HG03571 (cell line): Measurements from ENCODE around the gene ZNF74.
"Not testable (repeated sequence)": the region's sequence is repeated elsewhere in the genome, so short reads cannot be mapped to it uniquely, and the experiment has no call there.

Experiments used
- ATAC-seq: cut with Tn5 transposase; IDR thresholded peaks from one replicate; pipeline ENCODE4 v1.9.1; 2021; ENCODE audit not compliant: unreplicated experiment

ZNF74 gene

GRCh38 chr22:20441631-20442484 is 47.9 kb downstream of the ZNF74 start:
- no peak for ATAC-seq

DNA sequence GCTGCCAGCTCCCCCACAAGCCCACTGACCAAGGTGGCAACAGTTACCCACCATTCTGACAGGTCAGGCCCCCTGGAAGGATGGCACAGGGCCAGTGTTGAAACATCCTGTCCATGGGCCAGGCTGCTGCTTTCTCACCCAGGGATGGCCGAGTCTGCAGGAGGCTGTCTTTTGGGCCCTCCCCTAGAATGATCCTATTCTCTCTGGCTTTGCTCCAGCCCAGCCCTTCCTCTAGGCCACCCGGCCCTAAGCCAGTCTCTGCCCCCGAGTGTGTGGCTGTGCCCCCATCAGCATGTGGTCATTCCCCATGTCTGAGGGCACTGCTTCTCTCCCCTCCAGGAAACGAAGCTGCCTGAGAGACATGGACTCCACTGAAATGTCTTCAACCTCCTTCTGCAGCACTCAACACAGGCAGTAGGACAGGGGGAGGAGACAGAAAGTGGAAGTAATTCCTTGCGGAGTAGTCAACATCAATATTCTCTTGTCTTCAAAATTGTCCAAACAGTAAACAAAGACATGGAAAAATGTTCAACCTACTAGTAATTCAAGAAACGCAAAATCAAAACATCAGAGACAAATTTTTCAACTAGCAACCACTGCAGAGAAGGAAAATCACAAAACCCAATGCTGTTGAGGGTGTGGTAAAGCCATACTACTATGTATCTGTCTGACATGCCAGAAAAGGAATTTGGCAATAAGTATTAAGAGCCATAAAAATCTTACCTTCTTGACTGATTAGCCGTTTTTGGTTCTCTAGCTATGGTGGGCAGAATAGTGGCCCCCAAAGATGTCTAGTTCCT is 48.7 kb downstream of the ZNF74 start:
- no peak for ATAC-seq

- ATAC-seq: no peak
Measured at GRCh38 chr22:20444325-20444724, 50.4 kb downstream of the ZNF74 start.

- no peak for ATAC-seq
Measured at GRCh38 chr22:20446383-20446970, 52.5 kb downstream of the ZNF74 start.

DNA sequence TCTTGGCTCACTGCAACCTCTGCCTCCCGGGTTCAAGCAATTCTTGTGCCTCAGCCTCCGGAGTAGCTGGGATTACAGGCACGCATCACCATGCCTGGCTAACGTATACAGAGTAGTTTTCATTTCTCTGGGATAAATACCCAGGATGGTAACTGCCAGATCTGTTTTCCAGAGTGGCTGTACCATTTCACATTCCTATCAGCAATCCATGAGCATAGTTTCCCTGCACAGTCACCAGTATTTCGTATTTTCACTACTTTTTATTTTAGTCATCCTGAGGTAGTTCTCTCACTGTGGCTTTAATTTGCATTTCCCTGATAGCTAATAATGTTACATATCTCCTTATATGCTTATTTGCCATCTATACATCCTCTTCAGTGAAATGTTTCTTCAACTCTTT is 54.7 kb downstream of the ZNF74 start:
- no peak for ATAC-seq

- ATAC-seq: no peak
Measured at GRCh38 chr22:20449819-20450550, 56.0 kb downstream of the ZNF74 start.

- no peak for ATAC-seq
Measured at GRCh38 chr22:20450551-20450906, 56.6 kb downstream of the ZNF74 start.

DNA sequence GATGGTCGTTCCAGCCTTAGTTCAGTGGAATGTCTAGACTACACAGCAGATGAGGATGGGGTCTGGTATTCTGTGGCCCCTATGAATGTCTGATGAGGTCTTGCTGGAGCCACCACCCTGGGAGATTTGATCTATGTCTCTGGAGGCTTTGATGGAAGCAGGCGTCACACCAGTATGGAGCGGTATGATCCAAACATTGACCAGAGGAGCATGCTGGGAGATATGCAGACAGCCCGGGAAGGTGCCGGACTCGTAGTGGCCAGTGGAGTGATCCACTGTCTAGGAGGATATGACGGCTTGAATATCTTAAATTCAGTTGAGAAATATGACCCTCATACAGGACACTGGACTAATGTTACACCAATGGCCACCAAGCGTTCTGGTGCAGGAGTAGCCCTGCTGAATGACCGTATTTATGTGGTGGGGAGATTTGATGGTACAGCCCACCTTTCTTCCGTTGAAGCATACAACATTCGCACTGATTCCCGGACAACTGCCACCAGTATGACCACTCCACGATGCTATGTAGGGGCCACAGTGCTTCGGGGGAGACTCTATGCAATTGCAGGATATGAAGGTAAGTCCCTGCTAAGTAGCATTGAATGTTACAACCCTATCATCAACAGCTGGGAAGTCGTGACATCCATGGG is 57.3 kb downstream of the ZNF74 start:
- not testable (repeated sequence) for ATAC-seq

- no peak for ATAC-seq
Measured at GRCh38 chr22:20451920-20452319, 58.0 kb downstream of the ZNF74 start.

DNA sequence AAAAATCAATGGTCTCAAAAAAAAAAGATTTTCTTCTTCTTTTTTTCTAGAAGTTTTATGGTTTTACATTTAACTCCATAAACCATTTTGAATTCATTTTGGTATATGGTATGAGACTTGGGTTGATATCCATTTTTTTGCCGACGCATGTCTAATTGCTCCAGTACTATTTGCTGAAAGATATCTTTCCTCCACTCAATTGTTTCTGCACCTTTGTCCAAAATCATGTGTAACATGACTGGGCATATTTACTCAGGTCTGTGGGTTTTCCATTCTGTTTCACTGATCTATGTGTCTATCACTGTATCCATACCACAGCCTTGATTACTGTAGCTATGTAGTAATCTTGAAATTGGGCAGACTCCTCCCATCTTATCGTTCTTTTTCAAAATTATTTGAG is 59.3 kb downstream of the ZNF74 start:
- ATAC-seq: no peak

DNA sequence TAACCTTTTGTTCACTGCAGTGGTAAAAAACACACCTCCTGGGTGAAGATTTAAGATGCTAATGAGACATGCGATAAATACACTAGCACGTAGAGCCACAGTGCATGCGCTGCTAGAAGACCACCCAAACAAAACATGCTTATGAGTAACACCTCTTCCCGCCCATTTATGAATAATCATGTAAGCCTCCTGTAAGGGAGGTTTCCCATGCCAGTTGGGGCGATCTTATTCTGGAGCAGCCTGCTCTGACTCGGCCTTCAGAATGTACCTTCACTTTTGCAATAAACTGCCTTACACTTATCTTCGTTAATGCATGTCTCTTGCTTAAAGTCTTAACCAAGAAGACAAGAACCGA is 61.7 kb downstream of the ZNF74 start:
- no peak for ATAC-seq

- ATAC-seq: no peak
Measured at GRCh38 chr22:20456064-20456721, 62.2 kb downstream of the ZNF74 start.

DNA sequence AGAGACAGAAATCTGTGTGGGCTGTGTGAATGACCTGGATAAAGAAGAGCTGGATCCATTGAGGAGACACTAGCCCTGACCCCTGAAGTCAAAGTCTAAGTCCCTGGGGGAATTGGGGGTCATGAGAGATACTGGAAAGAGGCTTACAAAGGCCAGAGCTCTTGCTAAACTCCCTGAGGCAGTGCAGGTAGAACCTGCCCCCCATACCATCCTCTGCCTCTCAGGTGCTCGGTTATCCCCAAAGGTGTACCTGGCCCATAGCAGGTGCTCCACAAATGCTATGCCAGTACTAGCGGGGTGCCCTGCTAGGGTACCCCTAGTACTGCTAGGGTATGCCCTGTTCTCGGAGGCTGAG is 62.7 kb downstream of the ZNF74 start:
- ATAC-seq: no peak

DNA sequence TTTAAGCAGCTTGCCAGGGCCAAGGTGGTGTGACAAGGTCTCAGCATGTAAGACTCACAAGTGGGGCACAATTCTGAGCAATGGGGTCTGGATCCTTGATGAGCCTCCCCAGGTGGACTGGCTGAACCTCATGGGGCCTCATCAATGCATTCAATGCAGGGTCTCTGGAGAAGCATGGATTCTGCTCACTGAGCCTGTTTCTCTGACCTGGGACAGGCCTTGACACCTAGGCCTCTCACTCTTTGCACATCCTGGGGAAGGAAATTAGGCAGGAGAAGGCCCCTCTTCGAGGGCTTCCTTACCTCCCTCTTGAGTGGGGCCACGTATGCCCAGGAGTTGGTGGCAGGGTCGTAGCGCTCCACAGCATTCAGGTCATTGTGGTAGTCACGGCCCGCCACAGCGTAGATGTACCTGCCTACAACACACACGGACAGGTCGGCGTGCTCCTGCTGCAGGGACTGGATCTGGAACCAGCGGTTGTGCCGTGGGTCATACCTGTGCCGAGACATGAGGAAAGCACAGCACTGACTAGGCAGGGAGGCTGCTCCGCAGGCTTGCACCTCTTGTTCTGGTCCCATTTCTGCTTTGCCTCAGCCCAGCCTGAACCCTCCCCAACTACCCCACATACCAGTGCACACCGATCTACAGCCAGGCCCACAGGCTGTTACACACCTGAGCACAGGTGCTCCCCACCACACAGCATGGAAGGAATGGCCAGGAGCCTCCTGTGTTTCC is 63.7 kb downstream of the ZNF74 start:
- no peak for ATAC-seq
